DMS 273 (cell line): Measurements from ENCODE around the gene DLG4.
A peak's percentile ranks its signal among the peaks of the same experiment; 100 is the strongest.
"Not testable (repeated sequence)": the region's sequence is repeated elsewhere in the genome, so short reads cannot be mapped to it uniquely, and the experiment has no call there.

ENCODE experiments used
- DNase-seq: peaks from one replicate; lab custom pipeline; 2025; ENCODE audit not compliant: unreplicated experiment; lab: John Stamatoyannopoulos, UW

Gene DLG4

DNA sequence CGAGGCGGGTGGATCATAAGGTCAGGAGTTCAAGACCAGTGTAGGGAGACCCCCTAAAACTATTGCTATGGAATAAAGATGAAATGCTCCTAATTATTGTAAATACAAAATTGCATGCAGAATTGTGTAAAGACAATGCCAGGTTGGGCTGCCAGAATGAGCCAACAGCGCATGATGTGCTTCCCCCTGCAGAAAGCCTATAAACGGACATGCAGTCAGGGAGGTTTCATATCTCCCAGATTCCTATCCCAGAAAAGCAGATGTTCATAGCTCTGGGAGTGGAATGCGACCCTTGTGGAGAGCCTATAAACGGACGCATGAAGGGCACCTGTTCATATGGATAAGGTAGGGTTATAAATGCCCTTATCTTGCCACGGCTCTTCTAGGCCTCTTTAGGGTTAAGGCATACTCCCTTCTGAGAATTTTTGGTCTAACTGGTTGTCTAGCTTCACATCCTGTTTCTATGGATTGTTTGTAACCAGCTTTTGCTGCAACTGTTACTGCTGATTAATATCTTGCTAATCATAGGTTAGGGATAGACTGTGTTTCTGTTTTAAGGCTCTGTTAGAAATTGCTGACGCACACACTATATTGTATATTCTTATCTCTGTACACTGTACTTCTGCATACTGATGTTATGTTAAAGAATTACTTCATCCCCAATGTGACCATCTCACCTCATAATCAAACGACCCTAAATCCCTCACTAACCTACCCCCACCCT is 50.6 kb downstream of the DLG4 start:
- not testable (repeated sequence) for DNase-seq

DNA sequence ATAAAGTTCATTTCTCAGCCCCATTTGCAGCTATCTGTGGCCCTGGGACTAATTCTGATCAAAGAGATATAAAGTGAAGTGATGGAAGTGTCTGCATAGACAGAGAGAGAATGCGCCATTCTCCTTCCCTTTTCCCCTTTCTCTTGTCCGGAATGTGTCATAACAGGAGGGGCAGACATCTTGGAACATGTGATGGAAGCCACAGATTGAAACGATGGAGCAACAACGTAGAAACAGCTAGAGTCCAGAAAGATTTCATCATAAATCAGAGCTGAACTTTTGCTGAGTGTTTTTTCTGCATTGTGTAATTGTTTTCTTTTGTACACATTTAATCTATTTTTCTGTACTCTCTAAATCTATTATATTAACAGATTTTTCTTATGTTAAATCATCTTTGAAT is 51.8 kb downstream of the DLG4 start:
- DNase-seq: no peak

DNA sequence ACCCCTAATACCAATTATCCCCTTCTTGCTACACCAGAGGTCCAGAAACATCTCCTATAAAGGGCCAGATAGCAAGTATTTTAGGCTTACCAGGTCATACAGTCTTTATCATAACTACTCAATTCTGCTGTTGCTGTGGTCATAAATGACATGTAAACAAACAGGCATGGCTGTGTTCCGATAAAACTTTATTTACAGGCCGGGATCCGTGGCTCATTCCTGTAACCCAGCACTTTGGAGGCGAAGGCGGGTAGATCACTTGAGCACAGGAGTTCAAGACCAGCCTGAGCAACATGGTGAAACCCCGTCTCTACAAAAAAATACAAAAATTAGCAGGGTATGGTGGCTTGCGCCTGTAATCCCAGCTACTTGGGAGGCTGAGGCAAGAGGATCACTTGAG is 52.8 kb downstream of the DLG4 start:
- no peak for DNase-seq

DNA sequence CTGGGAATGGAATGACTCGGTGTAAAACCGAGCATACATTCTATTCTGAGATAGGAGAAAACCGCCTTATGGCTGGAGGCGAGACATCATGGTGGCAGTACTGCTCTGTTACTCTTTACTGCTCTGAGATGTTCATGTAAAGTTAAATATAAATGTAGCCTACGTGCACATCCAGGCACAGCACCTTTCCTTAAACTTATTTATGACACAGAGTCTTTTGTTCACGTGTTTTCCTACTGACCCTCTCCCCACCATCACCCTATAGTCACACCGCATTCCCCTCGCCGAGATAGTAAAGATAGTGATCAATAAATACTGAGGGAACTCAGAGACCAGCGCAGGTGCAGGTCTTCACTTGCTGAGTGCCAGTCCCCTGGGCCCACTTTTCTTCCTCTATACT is 60.1 kb downstream of the DLG4 start:
- not testable (repeated sequence) for DNase-seq

DNA sequence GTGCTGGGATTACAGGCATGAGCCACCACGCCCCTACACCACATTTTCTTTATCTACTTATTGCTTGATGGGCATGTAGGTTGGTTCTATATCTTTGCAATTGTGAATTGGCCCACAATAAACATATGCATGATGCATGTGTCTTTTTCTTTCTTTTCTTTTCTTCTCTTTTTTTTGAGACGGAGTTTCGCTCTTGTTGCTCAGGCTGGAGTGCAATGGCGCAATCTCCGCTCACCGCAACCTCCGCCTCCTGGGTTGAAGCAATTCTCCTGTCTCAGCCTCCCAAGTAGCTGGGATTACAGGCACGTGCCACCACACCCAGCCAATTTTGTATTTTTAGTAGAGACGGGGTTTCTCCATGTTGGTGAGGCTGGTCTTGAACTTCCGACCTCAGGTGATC is 61.2 kb downstream of the DLG4 start:
- not testable (repeated sequence) for DNase-seq

DNA sequence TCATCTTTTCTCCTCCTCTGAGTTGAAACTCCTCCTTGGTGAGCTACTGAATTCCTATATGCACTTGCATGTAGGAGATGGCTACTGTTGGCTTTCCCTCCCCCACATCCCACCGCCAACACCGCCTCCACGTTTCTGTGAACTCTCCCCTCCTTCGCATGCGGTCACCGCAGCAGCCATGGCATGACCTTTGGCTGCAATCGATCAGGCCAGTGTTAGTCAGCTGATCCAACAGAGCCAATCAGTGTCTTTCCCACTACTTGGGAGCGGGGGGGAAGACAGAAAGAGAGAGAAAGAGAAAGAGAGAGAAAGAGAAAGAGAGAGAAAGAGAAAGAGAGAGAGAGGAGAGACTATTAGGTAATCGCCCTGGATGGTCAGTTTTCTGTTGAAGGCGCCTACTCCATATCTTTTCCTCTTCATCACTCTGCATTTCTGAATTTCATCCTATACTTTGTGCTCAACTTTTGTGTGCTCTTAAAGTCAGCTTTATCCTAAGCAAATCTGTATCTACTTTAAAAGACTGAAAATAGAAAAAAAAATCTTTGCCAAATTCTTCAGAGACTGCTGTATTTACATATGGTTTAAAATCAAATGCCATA is 63.2 kb downstream of the DLG4 start:
- DNase-seq: no peak

DNA sequence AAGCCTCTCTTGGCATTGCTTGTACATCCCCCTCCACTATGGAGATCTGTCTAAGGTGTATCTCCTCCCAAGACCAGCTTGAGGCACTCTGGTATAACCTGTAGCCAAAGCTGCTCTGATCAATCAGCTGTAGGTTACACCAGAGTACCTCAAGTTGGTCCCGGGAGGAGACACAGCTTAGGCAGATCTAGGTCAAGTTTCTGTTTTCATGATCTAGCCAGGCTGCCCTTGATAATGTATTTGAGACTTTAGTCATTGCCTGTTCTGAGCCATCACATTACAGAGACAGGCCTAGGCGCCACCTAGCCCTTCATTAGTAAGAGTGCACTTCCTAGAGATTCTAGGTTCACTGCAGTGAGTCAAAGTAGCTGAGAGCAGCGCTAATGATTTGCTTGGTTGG is 71.9 kb downstream of the DLG4 start:
- no peak for DNase-seq

DNA sequence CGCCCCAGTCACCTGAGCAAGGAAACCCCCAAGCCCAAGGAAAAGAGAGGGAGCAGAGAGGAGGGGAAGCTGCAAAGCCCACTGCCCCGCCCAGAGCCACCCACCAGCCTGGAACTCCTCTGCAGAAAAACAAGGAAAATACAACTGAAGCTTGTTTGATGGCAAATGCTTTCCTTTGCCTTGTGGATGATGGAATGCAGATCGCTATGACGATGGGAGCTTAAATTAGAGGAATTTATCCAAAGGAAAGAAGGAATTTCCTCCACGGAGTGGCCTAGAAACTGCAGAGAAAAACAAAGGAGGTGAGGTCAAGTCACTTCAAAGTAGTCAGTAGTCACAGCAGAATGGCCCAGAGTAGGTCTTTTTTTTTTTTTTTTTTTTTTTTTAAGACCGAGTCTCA is 73.5 kb downstream of the DLG4 start:
- DNase-seq: no peak

DNA sequence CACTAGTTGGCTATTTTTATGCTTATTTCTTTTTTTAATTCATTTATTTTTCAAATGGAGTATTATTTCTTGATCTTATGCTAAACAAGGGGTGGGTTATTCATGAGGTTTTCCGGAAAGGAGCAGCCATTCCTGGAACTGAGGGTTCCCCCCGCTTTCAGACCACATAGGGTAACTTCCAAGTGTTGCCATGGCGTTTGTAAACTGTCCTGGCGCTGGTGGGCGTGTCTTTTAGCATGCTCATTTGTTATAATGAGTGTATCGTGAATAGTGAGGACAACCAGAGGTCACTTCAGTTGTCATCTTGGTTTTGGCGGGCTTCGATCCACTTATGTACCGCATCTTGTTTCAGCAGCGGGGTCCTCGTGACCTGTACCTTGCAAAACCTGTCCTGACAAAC is 75.4 kb downstream of the DLG4 start:
- no peak for DNase-seq

DNA sequence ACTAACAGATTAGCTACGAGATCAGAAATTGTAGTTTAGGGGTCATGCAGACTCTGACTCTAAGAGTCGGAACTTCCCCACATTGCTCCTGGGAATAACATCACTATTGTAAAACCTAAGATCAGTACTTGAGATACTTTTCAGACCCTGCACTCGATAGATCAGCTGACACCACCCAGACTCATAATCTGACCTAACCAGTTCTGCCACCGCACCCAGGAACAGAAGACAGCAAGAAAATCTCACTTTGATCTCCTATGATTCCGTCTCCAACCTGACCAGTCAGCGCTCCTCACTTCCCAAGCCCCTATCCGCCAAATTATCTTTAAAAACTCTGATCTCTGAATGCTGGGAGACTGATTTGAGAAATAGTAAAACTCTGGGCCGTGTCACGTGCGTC is 77.8 kb downstream of the DLG4 start:
- DNase-seq: no peak

DNA sequence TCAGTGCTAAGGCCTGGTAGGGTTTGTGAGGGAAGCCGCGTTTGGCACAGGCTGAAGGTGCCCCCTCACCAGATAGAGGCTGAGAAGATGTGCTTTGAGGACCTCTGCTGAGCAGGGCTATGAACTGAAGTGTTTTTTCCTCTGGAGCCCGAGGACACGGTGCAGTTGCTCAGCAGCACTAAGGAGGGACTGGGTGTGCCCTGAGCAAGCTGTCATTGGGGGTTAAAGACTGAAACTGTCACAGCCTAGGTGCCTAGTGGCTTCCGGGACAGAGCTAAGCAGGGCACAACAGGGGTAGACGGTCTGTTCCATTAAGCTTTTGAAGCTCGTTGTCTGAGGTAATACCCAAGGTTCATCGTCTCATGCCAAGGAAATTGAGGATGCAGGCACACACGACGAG is 80.2 kb downstream of the DLG4 start:
- DNase-seq: no peak

DNA sequence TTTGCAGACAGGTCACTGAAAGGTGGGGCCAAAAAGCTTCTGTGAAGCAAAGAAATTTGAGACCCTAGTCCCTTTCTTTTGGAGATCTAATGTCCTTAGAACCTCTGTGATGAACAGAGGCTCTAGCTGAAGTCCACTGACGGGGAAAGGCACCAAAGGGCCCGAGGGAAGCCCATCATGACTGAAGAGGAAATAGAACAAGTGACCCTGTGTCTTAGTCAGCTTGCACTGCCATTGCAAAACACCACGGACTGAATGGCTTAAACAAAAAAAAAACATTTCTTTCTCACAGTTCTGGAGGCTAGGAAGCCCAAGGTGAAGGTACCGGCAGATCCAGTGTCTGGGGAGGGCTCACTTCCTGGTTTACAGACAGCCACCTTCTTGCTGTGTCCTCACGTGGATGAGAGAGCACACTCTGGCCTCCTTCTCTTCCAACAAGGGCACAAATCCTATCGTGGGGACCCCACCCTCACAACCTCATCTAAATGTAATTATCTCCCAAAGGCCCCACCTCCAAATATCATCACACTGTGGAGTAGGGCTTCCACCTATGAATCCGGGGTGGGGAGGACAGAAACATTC is 80.7 kb downstream of the DLG4 start:
- no peak for DNase-seq

DNA sequence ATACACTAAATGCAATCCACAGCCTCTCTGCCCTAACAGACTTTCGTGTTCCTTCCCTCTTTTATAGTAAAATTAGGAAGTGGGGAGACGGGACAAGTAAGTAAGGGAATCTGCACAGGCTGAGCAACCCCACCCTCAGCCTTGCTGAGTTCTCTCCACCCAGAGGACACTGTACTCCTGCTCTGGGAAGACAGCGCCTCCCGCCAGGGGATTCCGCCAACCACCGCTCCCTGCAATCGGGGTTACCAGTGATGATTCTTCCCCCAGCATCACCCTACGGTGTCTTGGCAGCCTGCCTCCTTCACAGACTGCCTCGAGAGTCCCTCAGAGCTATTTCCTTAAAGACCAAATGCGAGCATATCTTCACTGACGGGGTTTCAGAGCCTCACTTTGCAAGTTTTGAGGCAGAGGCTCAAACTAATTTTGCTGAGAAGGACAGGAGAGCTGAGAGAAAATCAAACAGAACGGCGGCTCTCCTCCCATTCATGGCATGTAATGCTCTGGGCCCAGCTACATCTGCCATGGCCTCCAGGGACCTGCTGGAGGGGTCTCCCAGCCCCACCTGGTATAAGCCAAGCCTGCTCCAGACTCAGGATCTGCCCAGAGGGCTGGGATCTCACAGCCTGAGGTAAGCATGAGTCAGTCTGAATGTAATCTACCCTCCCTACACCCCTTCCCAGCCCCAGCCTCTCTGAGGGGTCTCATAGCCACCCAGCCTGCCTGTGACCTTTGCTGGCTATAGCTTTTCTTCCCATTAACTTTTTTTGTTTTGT is 82.3 kb downstream of the DLG4 start:
- peak; percentile 26 for DNase-seq
